Pancreas (tissue), 10 donors: ENCODE measurements around the gene OBI1. TPM values are rescaled to one million over a fixed set of nuclear protein-coding genes. Genes with fewer than 3 reads are reported as not detected.
"Not testable (repeated sequence)": the region's sequence is repeated elsewhere in the genome, so short reads cannot be mapped to it uniquely, and the experiment has no call there.

ENCODE experiments used
- ATAC-seq, 4 donors: fragments of 200-7000 bp; cut with Tn5 transposase; one replicate each; pipeline versions ENCODE4 v1.8.0 to v1.9.1; 2020; ENCODE audit warnings: mild to moderate bottlenecking in 4 of 4, moderate library complexity in 4 of 4
- DNase-seq, 6 donors: peaks; one replicate each; pipeline ENCODE4 v3.0.0-alpha.2; 2020
- FAIRE-seq: peaks from 2 replicates; lab custom pipeline; 2012; peaks lifted over from hg19 to GRCh38; lab: Jason Lieb, UNC
- H3K27ac ChIP-seq, 4 donors: fragments of 200-600 bp; sonication (generic); 1 replicate in 3 of 4; 2 replicates in 1 of 4; pipeline versions ENCODE4 v1.5.0 to v1.8.0; 2020
- H3K27me3 ChIP-seq, 4 donors: fragments of 200-600 bp; one replicate each; pipeline ENCODE4 v1.8.0; 2021
- H3K36me3 ChIP-seq, 3 donors: fragments of 200-600 bp; sonication (generic) in 1 of 3; one replicate each; pipeline versions ENCODE4 v1.5.0 to v1.8.0; 2020 to 2021
- H3K4me1 ChIP-seq, 3 donors: fragments of 200-600 bp; one replicate each; pipeline ENCODE4 v1.8.0; 2021
- H3K4me3 ChIP-seq, 4 donors: fragments of 200-600 bp; sonication (generic) in 2 of 4; one replicate each; pipeline versions ENCODE4 v1.5.0 to v1.8.0; 2020 to 2021
- H3K9me3 ChIP-seq, 4 donors: fragments of 200-600 bp; one replicate each; pipeline ENCODE4 v1.8.0; 2021
- WGBS, 2 donors: extraction: QIAGEN DNeasy Blood & Tissue Kit; methylation state at CpG; one replicate each; pipeline ENCODE4 v1.1.7; 2013; 5-methylcytosine and 5-hydroxymethylcytosine counted together
- intact Hi-C, 3 donors: fragments of 100-400 bp; cut with DNase I; formaldehyde crosslinking; loops; one replicate each; pipeline versions ENCODE4 v1.11.1 to v1.14.2; 2022
- polyA plus RNA-seq, 2 donors: library from polyadenylated mRNA; stranded (reverse); fragments of 200-250 nt; gene quantifications; one replicate each; pipeline ENCODE4 v1.2.3, GENCODE V29; 2013
- total RNA-seq, 6 donors: library from RNA; stranded (reverse); fragmentation: NEBNext Ultra II Directional in 4 of 6; extraction: Animal tissue kit (Norgen Biotek cat#: 25700) in 4 of 6; gene quantifications; one replicate each; pipeline versions ENCODE4 v1.2.1 to v1.2.4, GENCODE V29; 2021 to 2023
- TF ChIP-seq, protein P1 (sequence below), 4 donors: fragments of 200-600 bp; sonication (generic) in 3 of 4; IDR thresholded peaks; one replicate each; pipeline versions ENCODE4 v1.5.0 to v1.8.0; 2021; ENCODE audit warnings: antibody characterized with exemption in 4 of 4
- donor health status: healthy with polysubstance abuse.
- donor health status: DM: no; HTN: no; CAD: no; lungs with moderate emphysema.
- donor health status: DM: no; HTN: no; CAD: no.
- donor health status: control.
- donor health status: control.
- donor health status: Bipolar disorder and iron deficiency.
- donor health status: DM: yes; HTN: yes; CAD: no.
- donor health status: DM: no; HTN: no; CAD: no.
- donor health status: DM: no; HTN: no; CAD: no.
- donor health status: DM: yes; HTN: yes; CAD: no.

Gene OBI1
- total and polyA plus RNA-seq, 8 donors = 1.3 to 4.1 (median 2.6) TPM

DNA sequence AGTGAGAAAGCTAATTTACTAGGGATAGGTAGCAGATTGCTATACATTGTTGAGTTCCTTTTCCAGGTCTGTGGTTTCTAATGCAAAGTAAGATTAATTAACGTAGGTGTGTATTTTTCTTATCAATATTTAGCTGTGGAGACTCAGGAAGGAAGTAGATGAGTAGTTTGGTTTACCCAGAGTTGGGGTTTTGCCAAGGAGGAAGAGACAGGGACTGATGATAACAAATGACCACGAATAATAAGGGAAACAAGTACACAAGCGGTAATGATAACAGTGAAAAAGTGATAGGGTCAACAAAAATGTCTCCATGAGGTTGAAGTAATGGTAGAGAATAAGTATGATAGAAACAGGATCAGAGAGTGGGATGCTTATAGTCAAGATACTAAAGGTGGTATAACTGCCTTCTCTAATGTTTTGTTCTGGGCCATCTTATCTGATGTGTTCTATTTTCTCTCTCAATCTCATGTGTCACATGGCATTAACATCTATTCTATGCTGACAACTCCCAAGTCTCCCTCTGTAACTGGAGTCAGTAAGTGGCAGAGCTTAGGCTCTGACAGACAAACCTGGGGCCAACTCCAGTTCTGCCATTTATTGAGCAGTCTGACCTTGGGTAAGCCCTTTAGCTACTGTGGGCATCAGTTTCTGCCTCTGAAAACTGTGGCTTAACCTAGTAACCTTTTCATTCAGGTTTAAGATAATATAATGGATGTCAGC lies 8.8 kb downstream of the OBI1 start:
- ATAC-seq = no peak
- DNase-seq = no peak
- no peak overlapping the region for H3K27ac ChIP-seq
- TF ChIP-seq, protein P1, sequence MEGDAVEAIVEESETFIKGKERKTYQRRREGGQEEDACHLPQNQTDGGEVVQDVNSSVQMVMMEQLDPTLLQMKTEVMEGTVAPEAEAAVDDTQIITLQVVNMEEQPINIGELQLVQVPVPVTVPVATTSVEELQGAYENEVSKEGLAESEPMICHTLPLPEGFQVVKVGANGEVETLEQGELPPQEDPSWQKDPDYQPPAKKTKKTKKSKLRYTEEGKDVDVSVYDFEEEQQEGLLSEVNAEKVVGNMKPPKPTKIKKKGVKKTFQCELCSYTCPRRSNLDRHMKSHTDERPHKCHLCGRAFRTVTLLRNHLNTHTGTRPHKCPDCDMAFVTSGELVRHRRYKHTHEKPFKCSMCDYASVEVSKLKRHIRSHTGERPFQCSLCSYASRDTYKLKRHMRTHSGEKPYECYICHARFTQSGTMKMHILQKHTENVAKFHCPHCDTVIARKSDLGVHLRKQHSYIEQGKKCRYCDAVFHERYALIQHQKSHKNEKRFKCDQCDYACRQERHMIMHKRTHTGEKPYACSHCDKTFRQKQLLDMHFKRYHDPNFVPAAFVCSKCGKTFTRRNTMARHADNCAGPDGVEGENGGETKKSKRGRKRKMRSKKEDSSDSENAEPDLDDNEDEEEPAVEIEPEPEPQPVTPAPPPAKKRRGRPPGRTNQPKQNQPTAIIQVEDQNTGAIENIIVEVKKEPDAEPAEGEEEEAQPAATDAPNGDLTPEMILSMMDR (IDR thresholded peaks at IDR 0.05) = no peak
- intact Hi-C loops = no loop called here
- no peaks in the 10 kb centered on the region for H3K9me3 ChIP-seq
- 24 to 27% methylated on average over 3 of the region's 3 CpGs for WGBS, 2 donors
- no peaks in the 10 kb centered on the region for H3K27me3 ChIP-seq
- peaks cover 0 to 21% (median 9%) of the 10 kb centered on the region in 3 donors for H3K4me1 ChIP-seq
- no peaks in the 10 kb centered on the region for H3K36me3 ChIP-seq
- H3K4me3 ChIP-seq = no peak overlapping the region
- no peak for FAIRE-seq

DNA sequence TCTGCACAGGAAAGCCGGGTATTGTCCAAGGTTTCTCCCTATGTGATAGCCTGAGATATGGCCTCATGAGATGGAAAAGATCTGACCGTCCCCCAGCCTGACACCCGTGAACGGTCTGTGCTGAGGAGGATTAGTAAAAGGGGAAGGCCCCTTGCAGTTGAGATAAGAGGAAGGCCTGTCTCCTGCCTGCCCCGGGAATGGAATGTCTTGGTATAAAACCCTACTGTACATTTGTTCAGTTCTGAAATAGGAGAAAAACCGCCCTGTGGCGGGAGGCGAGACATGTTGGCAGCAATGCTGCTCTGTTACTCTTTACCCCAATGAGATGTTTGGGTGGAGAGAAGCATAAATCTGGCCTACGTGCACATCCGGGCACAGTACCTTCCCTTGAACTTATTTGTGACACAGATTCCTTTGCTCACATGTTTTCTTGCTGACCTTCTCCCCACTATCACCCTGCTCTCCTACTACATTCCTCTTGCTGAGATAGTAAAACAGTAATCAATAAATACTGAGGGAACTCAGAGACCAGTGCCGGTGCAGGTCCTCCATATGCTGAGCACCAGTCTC lies 11.8 kb downstream of the OBI1 start:
- DNase-seq, FAIRE-seq, ATAC-seq, H3K4me3 ChIP-seq, H3K9me3 ChIP-seq, H3K27me3 ChIP-seq, intact Hi-C loops, H3K27ac ChIP-seq, H3K36me3 ChIP-seq: not testable (repeated sequence)
- WGBS, 2 donors = 32 to 42% methylated on average over 11 of the region's 11 CpGs
- peaks cover 0 to 21% (median 9%) of the 10 kb centered on the region in 3 donors for H3K4me1 ChIP-seq

DNA sequence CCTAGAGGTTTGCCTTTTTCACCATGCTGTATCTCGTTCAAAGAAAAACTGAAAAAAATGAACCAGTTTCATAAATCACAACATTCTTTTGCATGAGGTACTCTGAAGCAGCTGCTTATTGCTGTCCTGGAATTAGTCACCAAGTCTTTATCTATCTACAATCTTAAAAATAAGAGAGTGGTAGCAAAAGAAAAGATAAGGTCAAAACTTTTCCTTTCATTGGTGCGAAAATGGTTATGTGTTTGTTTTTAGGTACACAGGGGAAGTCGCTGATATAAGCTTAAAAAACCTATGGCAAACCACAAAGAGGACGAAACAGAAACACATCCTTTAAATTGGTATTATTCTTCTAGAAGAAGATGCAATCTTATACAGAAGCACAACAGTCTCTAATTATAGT lies 20.7 kb downstream of the OBI1 start:
- Histone ChIP-seq H3K36me3 (peaks cover 0 to 20% (median 0%) of the 10 kb centered on the region in 3 donors), H3K9me3 (no peaks in the 10 kb centered on the region), H3K4me3 (no peak overlapping the region), H3K27ac (no peak overlapping the region), H3K27me3 (no peaks in the 10 kb centered on the region), H3K4me1 (no peaks in the 10 kb centered on the region)
- no peak for DNase-seq
- intact Hi-C loops = no loop called here
- no peak for ATAC-seq
- WGBS, 2 donors = 90 to 91% methylated on average over 4 of the region's 4 CpGs
- no peak for FAIRE-seq
- TF ChIP-seq, protein P1 (IDR thresholded peaks at IDR 0.05) = no peak

DNA sequence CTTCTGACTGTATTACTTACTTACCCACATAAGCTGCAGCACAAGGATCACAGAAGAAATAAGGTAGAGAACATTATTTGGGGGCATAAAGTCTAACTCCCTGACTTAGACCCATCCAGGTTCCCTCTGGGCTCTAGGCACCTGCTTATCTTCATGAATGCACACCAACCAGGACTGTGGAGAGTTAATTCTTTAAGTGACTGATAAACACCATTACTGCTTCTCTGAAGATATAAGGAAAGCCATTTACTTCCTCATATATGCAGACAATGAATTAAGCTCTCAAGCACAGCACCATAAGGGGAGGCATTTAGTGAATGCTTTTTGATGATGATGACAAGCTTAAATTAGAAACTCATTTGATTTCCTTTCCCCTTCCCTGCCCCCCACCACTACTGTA lies 22.5 kb downstream of the OBI1 start:
- intact Hi-C loops = no loop called here
- H3K27me3 ChIP-seq = no peaks in the 10 kb centered on the region
- no peak for ATAC-seq
- peaks cover 0 to 26% (median 0%) of the 10 kb centered on the region in 3 donors for H3K36me3 ChIP-seq
- H3K9me3 ChIP-seq = no peaks in the 10 kb centered on the region
- H3K4me1 ChIP-seq = no peaks in the 10 kb centered on the region
- no peak overlapping the region for H3K27ac ChIP-seq
- DNase-seq = no peak
- TF ChIP-seq, protein P1 (IDR thresholded peaks at IDR 0.05) = no peak
- H3K4me3 ChIP-seq = no peak overlapping the region
- FAIRE-seq = no peak

DNA sequence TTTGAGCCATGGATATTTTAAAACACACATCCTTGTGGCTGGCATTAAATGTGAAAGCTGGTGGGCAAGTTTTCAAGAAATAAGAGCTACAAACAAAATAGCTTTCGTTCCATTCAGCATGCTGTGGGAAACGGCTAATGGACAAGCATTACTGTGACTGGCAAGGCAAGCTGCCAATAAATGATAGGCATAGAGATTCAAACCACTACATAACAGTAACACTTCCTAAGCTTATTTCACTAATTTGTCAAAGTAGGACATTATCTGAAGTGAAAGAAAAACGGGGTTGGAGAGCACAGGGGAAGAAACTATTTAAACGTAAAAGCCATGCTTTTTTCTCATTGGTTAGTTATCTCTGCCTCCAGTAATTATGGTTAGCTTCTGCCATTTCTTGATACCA lies 26.0 kb downstream of the OBI1 start:
- FAIRE-seq (no peak), DNase-seq (no peak), ATAC-seq (no peak)
- no peak overlapping the region for H3K4me3 ChIP-seq
- intact Hi-C loops = no loop called here
- peaks cover 0 to 26% (median 0%) of the 10 kb centered on the region in 3 donors for H3K36me3 ChIP-seq
- no peaks in the 10 kb centered on the region for H3K4me1 ChIP-seq
- no peak overlapping the region for H3K27ac ChIP-seq
- 75 to 83% methylated on average over 4 of the region's 4 CpGs for WGBS, 2 donors
- no peaks in the 10 kb centered on the region for H3K27me3 ChIP-seq
- TF ChIP-seq, protein P1 (IDR thresholded peaks at IDR 0.05) = no peak
- no peaks in the 10 kb centered on the region for H3K9me3 ChIP-seq
